GM18517 (cell line): ENCODE measurements around the gene PAXIP1.
"Not testable (repeated sequence)": the region's sequence is repeated elsewhere in the genome, so short reads cannot be mapped to it uniquely, and the experiment has no call there.

Experiments
- ATAC-seq: cut with Tn5 transposase; IDR thresholded peaks from one replicate; pipeline ENCODE4 v1.9.1; 2021; ENCODE audit warnings: mild to moderate bottlenecking, moderate library complexity; ENCODE audit not compliant: unreplicated experiment

Gene PAXIP1

GRCh38 chr7:155003092-155003375, at the start of gene PAXIP1:
Gene PAXIP1 (minus strand): TSS chr7:155003124. CDS start chr7:155002929, 195 bp downstream.
- ATAC-seq, result peak; percentile 49

GRCh38 chr7:155051355-155051754, 48.4 kb upstream of the PAXIP1 start:
- ATAC-seq, result no peak

GRCh38 chr7:155048006-155048405, 45.1 kb upstream of the PAXIP1 start:
- no peak for ATAC-seq

GRCh38 chr7:155043756-155044155, 40.8 kb upstream of the PAXIP1 start:
- ATAC-seq, result no peak

GRCh38 chr7:155038335-155038734, 35.4 kb upstream of the PAXIP1 start:
- ATAC-seq, result no peak

- ATAC-seq, result not testable (repeated sequence)
These were observed 31.6 kb upstream of the PAXIP1 start for GRCh38 chr7:155034495-155034894.

GRCh38 chr7:155032978-155033377, 30.1 kb upstream of the PAXIP1 start:
- ATAC-seq, result no peak

GRCh38 chr7:155027879-155028278, 25.0 kb upstream of the PAXIP1 start:
- no peak for ATAC-seq

- ATAC-seq, result no peak
These were observed 18.8 kb upstream of the PAXIP1 start for GRCh38 chr7:155021699-155022145.

GRCh38 chr7:155020996-155021395, 18.1 kb upstream of the PAXIP1 start:
- ATAC-seq, result no peak

- no peak for ATAC-seq
These were observed 14.9 kb upstream of the PAXIP1 start for GRCh38 chr7:155017834-155018233.

GRCh38 chr7:155011086-155011485, 8.2 kb upstream of the PAXIP1 start:
- no peak for ATAC-seq

- peak; percentile 56 for ATAC-seq
These were observed 6.7 kb upstream of the PAXIP1 start for GRCh38 chr7:155009570-155010157.

GRCh38 chr7:155007947-155008346, 5.0 kb upstream of the PAXIP1 start:
- no peak for ATAC-seq

- peak; percentile 45 for ATAC-seq
These were observed 671 bp upstream of the PAXIP1 start for GRCh38 chr7:155003376-155004214.

- peak; percentile 42 for ATAC-seq
These were observed 373 bp downstream of the PAXIP1 start for GRCh38 chr7:155002411-155003091.

- ATAC-seq, result no peak
These were observed 1.0 kb downstream of the PAXIP1 start for GRCh38 chr7:155001756-155002410.

GRCh38 chr7:155000795-155001194, 2.1 kb downstream of the PAXIP1 start:
- no peak for ATAC-seq

- ATAC-seq, result no peak
These were observed 4.4 kb downstream of the PAXIP1 start for GRCh38 chr7:154998481-154998880.

GRCh38 chr7:154997840-154998370, 5.0 kb downstream of the PAXIP1 start:
- no peak for ATAC-seq

GRCh38 chr7:154996756-154997155, 6.2 kb downstream of the PAXIP1 start:
- ATAC-seq, result no peak
